HG02870 (cell line): ENCODE measurements around the gene AKR1C1.
"Not testable (repeated sequence)": the region's sequence is repeated elsewhere in the genome, so short reads cannot be mapped to it uniquely, and the experiment has no call there.

Source experiments
- ATAC-seq: cut with Tn5 transposase; IDR thresholded peaks from one replicate; pipeline ENCODE4 v1.9.1; 2021; ENCODE audit warnings: mild to moderate bottlenecking, moderate library complexity; ENCODE audit not compliant: unreplicated experiment

AKR1C1 gene

GRCh38 chr10:4962876-4963814 is at the start of gene AKR1C1:
TSS of gene AKR1C1 (plus strand) at chr10:4963415. CDS start at chr10:4963445, 30 bp downstream.
- not testable (repeated sequence) for ATAC-seq

- ATAC-seq, result no peak
Observed at GRCh38 chr10:4914213-4914850, 48.9 kb upstream of the AKR1C1 start.

GRCh38 chr10:4916086-4916716 is 47.0 kb upstream of the AKR1C1 start:
- ATAC-seq, result no peak

- ATAC-seq, result no peak
Observed at GRCh38 chr10:4918236-4918635, 45.0 kb upstream of the AKR1C1 start.

GRCh38 chr10:4924482-4924881 is 38.7 kb upstream of the AKR1C1 start:
- ATAC-seq, result not testable (repeated sequence)

- ATAC-seq, result no peak
Observed at GRCh38 chr10:4926400-4926799, 36.8 kb upstream of the AKR1C1 start.

GRCh38 chr10:4931587-4931986 is 31.6 kb upstream of the AKR1C1 start:
- ATAC-seq, result no peak

GRCh38 chr10:4934391-4934987 is 28.7 kb upstream of the AKR1C1 start:
- no peak for ATAC-seq

- ATAC-seq, result no peak
Observed at GRCh38 chr10:4937346-4937745, 25.9 kb upstream of the AKR1C1 start.

- ATAC-seq, result no peak
Observed at GRCh38 chr10:4939224-4940072, 23.8 kb upstream of the AKR1C1 start.

- not testable (repeated sequence) for ATAC-seq
Observed at GRCh38 chr10:4940073-4940428, 23.2 kb upstream of the AKR1C1 start.

- not testable (repeated sequence) for ATAC-seq
Observed at GRCh38 chr10:4940909-4941308, 22.3 kb upstream of the AKR1C1 start.

- no peak for ATAC-seq
Observed at GRCh38 chr10:4941540-4942330, 21.5 kb upstream of the AKR1C1 start.

- ATAC-seq, result not testable (repeated sequence)
Observed at GRCh38 chr10:4942931-4943330, 20.3 kb upstream of the AKR1C1 start.

- ATAC-seq, result not testable (repeated sequence)
Observed at GRCh38 chr10:4943416-4943815, 19.8 kb upstream of the AKR1C1 start.

GRCh38 chr10:4943821-4944220 is 19.4 kb upstream of the AKR1C1 start:
- ATAC-seq, result no peak

- ATAC-seq, result no peak
Observed at GRCh38 chr10:4944841-4945240, 18.4 kb upstream of the AKR1C1 start.

GRCh38 chr10:4945766-4946717 is 17.2 kb upstream of the AKR1C1 start:
- ATAC-seq, result no peak
